MCF 10A (cell line): Measurements from ENCODE around the gene SP140. TPM values are rescaled to one million over a fixed set of nuclear protein-coding genes. Genes with fewer than 3 reads are reported as not detected.

ENCODE experiments used
- BruUV-seq: library from RNA; stranded (reverse); fragments of 400-500 nt; replicated peaks from 2 replicates; lab custom pipeline; 2021; lab: Mats Ljungman, UMichigan
- CTCF ChIA-PET: fragments of 300-600 bp; sonication (Branson Sonifier 250); formaldehyde crosslinking; extraction: SDS; loops from one replicate; lab custom pipeline; 2021; ENCODE audit warnings: antibody characterized with exemption, inconsistent platforms; lab: Yijun Ruan, JAX
- POLR2A ChIA-PET: fragments of 300-600, 350-650 bp; sonication (Branson Sonifier 250); formaldehyde crosslinking; extraction: SDS; loops from one replicate; lab custom pipeline; 2020; ENCODE audit warnings: antibody characterized with exemption, inconsistent platforms; lab: Yijun Ruan, JAX
- DNase-seq: peaks from one replicate; pipeline ENCODE4 v3.0.0-alpha.2; 2018; ENCODE audit not compliant: unreplicated experiment
- H3K27ac Mint-ChIP-seq: one replicate; pipeline ENCODE4 v1.8.0; 2022; ENCODE audit warnings: mild to moderate bottlenecking, low read depth, mixed read lengths; ENCODE audit not compliant: unreplicated experiment
- H3K27me3 Mint-ChIP-seq: one replicate; pipeline ENCODE4 v1.8.0; 2022; ENCODE audit warnings: mixed read lengths; ENCODE audit not compliant: insufficient read depth, unreplicated experiment
- H3K36me3 Mint-ChIP-seq: one replicate; pipeline ENCODE4 v1.8.0; 2022; ENCODE audit warnings: mild to moderate bottlenecking, moderate library complexity, mixed read lengths; ENCODE audit not compliant: insufficient read depth, unreplicated experiment
- H3K4me1 Mint-ChIP-seq: one replicate; pipeline ENCODE4 v1.8.0; 2022; ENCODE audit warnings: mixed read lengths; ENCODE audit not compliant: insufficient read depth, unreplicated experiment
- H3K4me3 Mint-ChIP-seq: one replicate; pipeline ENCODE4 v1.8.0; 2022; ENCODE audit warnings: mild to moderate bottlenecking, moderate library complexity, mixed read lengths; ENCODE audit not compliant: unreplicated experiment
- H3K9me3 Mint-ChIP-seq: one replicate; pipeline ENCODE4 v1.8.0; 2022; ENCODE audit warnings: mixed read lengths; ENCODE audit not compliant: unreplicated experiment
- intact Hi-C: fragments of 100-400 bp; cut with micrococcal nuclease; formaldehyde crosslinking; loops from 2 replicates; pipeline ENCODE4 v1.14.1; 2022
- total RNA-seq: library from RNA; stranded (reverse); gene quantifications from 2 replicates; pipeline ENCODE4 v1.2.3, GENCODE V29; 2022
- TF ChIP-seq, protein P1 (sequence below): fragments of 200-600 bp; IDR thresholded peaks from one replicate; pipeline ENCODE4 v1.8.0; 2022; ENCODE audit warnings: antibody characterized with exemption, mild to moderate bottlenecking; ENCODE audit not compliant: unreplicated experiment

The SP140 gene
- total RNA-seq, 1 experiment from 2014 or later: not detected

DNA sequence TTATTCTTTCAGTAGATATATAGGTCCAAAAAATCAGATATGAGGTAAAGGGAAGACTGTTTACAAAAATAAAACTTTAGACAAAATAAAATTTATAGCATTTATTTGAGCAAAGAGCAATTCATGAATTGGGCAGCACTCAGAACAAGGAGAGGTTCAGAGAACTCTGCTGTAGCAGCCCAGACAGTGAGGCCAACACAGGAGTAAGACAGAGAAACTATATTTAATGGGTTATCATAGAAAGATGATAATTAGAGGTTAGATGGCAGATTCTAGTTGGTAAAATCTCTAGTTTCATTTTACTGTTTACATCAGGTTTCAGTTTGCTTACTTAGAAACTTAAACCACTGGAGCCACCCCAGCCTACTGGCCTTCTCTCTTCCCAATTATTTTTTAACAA is 71.4 kb downstream of the SP140 start:
- no peak for DNase-seq
- no peaks in the 10 kb centered on the region for H3K36me3 Mint-ChIP-seq
- no peak overlapping the region for H3K27ac Mint-ChIP-seq
- ChIA-PET POLR2A (no interaction called here), CTCF (interaction anchor here (0.7 kb wide), 1 partner anchor 13 kb away, joined by 3 read pairs; no protein-coding TSS in a partner anchor)
- no peaks in the 10 kb centered on the region for H3K4me1 Mint-ChIP-seq
- H3K27me3 Mint-ChIP-seq: no peaks in the 10 kb centered on the region
- intact Hi-C loops: no loop called here
- peaks cover 15% of the 10 kb centered on the region for H3K9me3 Mint-ChIP-seq
- TF ChIP-seq, protein P1, sequence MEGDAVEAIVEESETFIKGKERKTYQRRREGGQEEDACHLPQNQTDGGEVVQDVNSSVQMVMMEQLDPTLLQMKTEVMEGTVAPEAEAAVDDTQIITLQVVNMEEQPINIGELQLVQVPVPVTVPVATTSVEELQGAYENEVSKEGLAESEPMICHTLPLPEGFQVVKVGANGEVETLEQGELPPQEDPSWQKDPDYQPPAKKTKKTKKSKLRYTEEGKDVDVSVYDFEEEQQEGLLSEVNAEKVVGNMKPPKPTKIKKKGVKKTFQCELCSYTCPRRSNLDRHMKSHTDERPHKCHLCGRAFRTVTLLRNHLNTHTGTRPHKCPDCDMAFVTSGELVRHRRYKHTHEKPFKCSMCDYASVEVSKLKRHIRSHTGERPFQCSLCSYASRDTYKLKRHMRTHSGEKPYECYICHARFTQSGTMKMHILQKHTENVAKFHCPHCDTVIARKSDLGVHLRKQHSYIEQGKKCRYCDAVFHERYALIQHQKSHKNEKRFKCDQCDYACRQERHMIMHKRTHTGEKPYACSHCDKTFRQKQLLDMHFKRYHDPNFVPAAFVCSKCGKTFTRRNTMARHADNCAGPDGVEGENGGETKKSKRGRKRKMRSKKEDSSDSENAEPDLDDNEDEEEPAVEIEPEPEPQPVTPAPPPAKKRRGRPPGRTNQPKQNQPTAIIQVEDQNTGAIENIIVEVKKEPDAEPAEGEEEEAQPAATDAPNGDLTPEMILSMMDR: no peak
- no TSS peak for BruUV-seq
- no peak overlapping the region for H3K4me3 Mint-ChIP-seq

DNA sequence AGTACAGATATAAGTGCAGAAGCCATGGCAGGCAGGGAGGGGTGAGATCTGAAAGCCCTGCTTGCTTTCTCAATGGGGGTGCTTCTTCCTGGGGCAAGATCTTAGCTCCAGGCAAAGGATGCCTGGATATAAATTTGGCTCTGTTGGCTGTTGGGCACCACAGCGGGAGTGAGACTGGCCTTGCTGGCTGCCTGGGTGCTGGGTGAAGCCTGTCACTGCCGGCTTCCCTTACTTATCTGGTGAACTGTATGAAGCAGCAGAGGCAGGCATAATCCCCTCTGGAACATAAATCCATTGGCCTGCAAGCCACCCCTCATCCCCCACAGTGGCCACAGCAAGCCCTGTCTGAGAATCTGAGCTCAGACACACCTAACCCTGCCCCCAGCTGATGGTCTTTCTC is 74.1 kb downstream of the SP140 start:
- Mint-ChIP-seq H3K36me3 (no peaks in the 10 kb centered on the region), H3K27me3 (no peaks in the 10 kb centered on the region), H3K9me3 (peaks cover 24% of the 10 kb centered on the region), H3K27ac (no peak overlapping the region), H3K4me1 (no peaks in the 10 kb centered on the region), H3K4me3 (no peak overlapping the region)
- ChIA-PET CTCF (no interaction called here), POLR2A (interaction anchor here (0.7 kb wide), 1 partner anchor 119 kb away, joined by 3 read pairs; no protein-coding TSS in a partner anchor)
- no peak for DNase-seq
- BruUV-seq: no TSS peak
- intact Hi-C loops: no loop called here
- TF ChIP-seq, protein P1: no peak

DNA sequence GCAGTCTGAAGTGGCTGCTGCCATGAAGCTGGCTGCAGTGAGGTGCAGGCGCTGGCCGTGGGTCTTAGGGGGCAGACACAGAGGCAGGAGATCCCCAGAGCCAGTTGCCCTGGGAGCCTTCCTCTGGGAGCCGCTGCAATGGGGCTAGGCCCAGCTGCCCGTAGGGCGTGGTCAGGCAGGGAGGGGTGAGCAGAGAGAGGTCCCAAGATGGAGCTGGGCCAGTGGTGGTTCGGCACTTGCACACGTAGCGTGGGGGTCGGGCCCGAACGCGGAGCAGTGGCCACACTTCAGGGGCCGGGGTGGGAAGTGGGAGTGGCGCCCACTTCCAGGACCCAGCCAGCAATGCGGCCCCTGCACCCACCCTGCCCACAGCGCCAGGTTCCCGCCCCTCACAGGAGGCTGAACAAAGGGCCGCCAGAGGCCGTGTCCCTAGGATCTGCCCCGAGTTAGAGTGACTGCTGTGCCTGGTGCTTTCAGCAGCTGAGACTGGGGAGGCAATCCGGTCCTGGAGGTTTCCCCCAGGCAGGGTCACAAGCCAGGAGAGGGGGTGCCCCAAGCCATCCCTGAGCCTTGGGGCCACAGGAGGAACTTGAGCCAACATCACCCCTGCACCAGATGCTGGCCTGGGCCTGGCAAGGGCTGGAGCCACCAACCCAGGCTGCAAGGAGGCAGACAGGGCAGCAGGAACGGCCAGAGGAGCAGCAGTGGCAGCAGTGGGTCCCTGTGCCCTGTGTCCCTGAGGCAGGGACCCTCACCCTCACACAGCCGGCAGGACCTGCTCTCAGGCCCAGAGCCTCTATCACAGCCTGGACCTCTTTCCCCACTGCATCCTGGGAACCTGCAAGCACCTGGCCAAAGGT is 80.1 kb downstream of the SP140 start:
- POLR2A ChIA-PET: no interaction called here
- BruUV-seq: no TSS peak
- Mint-ChIP-seq H3K27ac (no peak overlapping the region), H3K27me3 (no peaks in the 10 kb centered on the region), H3K36me3 (no peaks in the 10 kb centered on the region), H3K4me1 (no peaks in the 10 kb centered on the region), H3K4me3 (no peak overlapping the region), H3K9me3 (peaks cover 15% of the 10 kb centered on the region)
- no peak for DNase-seq
- TF ChIP-seq, protein P1: no peak
- CTCF ChIA-PET: no interaction called here
- intact Hi-C loops: no loop called here

DNA sequence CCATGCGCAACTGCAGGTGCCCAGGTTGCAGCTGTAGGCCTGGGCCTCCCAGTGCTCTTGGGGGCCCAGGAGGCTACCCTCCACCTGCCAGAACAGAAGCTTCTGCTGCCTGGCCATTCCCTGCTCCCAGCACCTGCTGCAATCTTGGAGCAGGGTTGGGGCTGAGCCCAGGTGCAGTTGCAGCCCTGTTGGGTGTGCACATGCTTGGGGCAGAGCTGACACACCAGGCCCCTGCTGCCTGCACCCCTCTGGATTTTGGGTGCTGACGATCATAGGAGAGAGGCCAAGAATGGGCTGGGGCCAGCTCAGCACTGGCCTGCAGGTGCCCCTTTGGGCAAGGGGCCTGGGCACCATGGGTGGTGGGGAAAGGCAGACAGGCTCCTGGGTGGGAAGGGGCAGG is 80.9 kb downstream of the SP140 start:
- no TSS peak for BruUV-seq
- Mint-ChIP-seq H3K4me1 (no peaks in the 10 kb centered on the region), H3K4me3 (no peak overlapping the region), H3K27me3 (no peaks in the 10 kb centered on the region), H3K36me3 (no peaks in the 10 kb centered on the region), H3K27ac (no peak overlapping the region), H3K9me3 (peaks cover 13% of the 10 kb centered on the region)
- ChIA-PET CTCF (no interaction called here), POLR2A (no interaction called here)
- intact Hi-C loops: no loop called here
- DNase-seq: no peak
- TF ChIP-seq, protein P1: no peak
